Limb (tissue), 2 donors: ENCODE results near the gene TPMT.
A peak's percentile ranks its signal among the peaks of the same experiment; 100 is the strongest.
"Not testable (repeated sequence)": the region's sequence is repeated elsewhere in the genome, so short reads cannot be mapped to it uniquely, and the experiment has no call there.

Experiments
- DNase-seq, 2 donors: peaks; one replicate each; pipeline ENCODE4 v3.0.0-alpha.2; 2016; ENCODE audit errors: extremely low spot score in 2 of 2

The TPMT gene

DNA sequence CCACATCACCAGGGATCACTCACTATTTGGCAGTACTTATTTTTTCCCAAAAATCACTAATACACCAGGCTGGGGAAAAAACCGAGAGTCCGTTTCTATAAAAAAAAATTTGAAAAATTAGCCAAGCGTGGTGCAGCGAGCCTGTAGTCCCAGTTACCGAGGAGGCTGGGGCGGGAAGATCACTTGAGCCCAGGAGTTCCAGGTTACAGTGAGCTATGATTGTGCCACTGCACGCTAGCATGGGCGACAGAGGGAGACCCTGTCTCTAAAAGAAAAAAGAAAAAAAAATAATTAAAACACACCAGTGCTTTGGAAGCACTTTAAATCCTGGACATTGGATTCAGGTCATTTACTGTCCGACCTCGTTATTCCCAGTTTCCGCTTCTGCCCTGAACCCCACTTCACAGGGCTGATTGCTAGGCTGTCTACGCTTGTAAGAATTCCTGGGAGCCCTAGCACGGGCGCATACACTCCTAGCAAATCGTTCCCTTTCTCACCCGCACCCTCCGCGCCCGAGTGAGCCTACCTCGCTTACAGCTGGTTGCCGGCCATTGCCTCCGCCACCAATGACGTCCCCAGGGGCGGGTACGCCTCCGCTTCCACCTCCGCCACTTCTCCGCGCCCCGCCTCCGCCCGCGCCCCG is at the start of gene TPMT:
Gene TPMT (minus strand): TSS at position 571 of the 643 bp plus-strand sequence. CDS start 5,950 bp downstream, outside the sequence.
- no peak for DNase-seq

DNA sequence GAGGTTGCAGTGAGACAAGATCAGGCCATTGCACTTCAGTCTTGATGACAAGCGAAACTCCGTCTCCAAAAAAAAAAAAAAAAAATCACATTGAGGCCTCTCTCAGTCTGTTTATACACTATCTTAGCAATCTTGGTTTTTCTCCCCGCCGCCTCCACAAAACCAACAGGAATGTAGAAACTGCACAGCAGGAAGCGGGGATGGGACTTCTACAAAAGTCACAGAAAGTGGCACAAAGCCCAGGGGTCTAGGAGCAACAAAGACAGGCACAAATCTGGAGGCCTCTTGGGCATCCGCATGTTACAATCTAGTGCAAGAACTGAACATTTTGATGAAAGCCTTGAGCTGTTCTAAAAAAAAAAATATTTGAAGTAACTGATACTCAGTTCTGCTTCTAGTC is 48.9 kb upstream of the TPMT start:
- DNase-seq, result no peak

GRCh38 chr6:18192026-18192425 is 37.1 kb upstream of the TPMT start:
- no peak for DNase-seq

GRCh38 chr6:18189196-18189595 is 34.3 kb upstream of the TPMT start:
- no peak for DNase-seq

DNA sequence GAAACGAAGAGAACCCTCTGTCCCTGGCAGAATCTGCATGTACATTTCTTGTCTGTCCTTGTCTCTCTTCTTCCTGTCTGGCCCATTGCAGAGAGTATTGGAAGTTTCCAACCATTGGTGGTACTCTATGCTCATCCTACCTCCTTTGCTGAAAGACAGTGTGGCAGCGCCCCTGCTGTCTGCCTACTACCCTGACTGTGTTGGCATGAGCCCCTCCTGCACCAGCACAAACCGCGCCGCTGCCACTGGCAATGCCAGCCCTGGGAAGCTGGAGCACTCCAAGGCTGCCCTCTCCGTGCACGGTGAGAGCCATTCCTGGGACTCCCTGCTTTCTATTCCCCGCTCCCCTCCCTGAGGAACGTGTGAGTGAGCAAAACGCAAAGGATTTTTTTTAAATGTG is 32.8 kb upstream of the TPMT start:
- no peak for DNase-seq

DNA sequence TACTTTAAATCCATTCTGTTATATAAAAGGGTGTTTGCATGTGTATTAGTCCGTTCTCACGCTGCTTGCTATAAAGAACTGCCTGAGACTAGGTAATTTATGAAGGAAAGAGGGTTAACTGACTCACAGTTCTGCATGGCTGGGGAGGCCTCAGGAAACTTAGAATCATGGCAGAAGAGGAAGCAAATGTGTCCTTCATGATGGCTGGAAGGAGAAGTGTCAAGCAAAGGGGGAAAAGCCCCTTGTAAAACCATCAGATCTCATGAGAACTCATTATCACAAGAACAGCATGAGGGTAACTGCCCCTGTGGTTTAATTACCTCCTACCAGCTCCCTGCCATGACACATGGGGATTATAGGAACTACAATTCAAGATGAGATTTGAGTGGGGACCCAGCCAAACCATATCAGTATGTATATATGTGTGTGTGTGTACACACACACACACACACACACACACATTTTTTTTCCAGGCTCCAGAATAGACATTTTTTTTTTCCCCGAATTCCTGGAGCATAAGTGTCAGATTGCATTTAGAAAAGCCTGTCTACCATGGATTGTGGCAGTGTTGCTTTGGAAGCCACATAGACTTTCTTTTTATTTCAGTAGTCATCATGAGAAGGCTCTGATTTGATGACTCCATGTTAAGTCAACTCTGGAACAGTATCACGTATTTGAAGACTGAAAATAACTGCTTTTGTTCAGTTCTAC is 31.8 kb upstream of the TPMT start:
- no peak for DNase-seq

GRCh38 chr6:18186033-18186432 is 31.2 kb upstream of the TPMT start:
- DNase-seq, result no peak

- DNase-seq, result no peak
Measured at GRCh38 chr6:18185624-18186023, 30.7 kb upstream of the TPMT start.

- DNase-seq, result peak in 1 of 2 donors; percentile 27
Measured at GRCh38 chr6:18183766-18184165, 28.9 kb upstream of the TPMT start.

DNA sequence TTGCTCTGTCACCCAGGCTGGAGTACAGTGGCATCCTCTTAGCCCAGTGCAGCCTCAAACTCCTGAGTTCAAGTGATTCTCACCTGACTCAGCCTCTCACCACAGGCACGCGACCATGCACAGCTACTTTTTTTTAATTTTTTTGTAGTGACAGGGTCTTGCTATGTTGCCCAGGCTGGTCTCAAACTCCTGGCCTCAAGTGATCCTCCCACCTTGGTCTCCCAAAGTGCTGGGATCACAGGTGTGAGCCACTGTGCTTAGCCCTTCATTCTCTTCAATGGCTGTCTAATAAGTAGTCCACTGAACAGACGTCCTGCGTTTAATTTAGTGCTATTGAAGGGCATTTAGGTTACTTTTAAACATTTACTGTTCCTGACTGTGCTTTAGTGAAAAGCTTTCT is 27.7 kb upstream of the TPMT start:
- no peak for DNase-seq

GRCh38 chr6:18179770-18180356 is 25.0 kb upstream of the TPMT start:
- DNase-seq, result no peak

GRCh38 chr6:18178960-18179615 is 24.2 kb upstream of the TPMT start:
- no peak for DNase-seq

- DNase-seq, result no peak
Measured at GRCh38 chr6:18177286-18177965, 22.5 kb upstream of the TPMT start.

DNA sequence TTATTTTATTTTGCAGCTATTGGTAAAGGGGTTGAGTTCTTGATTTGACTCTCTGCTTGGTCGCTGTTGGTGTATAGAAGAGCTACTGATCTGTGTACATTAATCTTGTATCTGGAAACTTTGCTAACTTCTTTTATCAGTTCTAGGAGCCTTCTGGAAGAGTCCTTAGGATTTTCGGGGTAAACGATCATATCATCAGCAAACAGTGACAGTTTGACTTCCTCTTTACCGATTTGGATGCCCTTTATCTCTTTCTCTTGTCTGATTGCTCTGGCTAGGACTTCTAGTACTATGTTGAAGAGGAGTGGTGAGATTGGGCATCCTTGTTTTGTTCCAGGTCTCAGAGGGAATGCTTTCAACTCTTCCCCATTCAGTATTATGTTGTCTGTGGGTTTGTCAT is 21.3 kb upstream of the TPMT start:
- not testable (repeated sequence) for DNase-seq

- no peak for DNase-seq
Measured at GRCh38 chr6:18171871-18172270, 17.0 kb upstream of the TPMT start.

DNA sequence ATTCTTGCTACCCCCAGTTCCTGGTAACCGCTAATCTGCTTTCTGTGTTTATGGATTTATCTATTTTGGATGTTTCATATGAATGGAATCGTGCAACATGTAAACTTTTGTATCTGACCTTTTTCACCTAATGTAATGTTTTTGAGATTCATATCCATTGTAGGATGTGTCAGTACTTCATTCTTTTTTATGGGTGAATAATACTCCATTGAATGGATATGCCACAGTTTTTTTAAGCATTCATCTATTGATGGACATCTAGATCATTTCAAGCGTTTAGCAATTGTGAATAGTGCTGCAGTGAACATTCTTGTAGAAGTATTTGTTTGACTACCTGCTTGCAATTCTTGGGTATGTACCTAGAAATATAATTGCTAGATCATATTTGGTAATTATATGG is 13.4 kb upstream of the TPMT start:
- no peak for DNase-seq

DNA sequence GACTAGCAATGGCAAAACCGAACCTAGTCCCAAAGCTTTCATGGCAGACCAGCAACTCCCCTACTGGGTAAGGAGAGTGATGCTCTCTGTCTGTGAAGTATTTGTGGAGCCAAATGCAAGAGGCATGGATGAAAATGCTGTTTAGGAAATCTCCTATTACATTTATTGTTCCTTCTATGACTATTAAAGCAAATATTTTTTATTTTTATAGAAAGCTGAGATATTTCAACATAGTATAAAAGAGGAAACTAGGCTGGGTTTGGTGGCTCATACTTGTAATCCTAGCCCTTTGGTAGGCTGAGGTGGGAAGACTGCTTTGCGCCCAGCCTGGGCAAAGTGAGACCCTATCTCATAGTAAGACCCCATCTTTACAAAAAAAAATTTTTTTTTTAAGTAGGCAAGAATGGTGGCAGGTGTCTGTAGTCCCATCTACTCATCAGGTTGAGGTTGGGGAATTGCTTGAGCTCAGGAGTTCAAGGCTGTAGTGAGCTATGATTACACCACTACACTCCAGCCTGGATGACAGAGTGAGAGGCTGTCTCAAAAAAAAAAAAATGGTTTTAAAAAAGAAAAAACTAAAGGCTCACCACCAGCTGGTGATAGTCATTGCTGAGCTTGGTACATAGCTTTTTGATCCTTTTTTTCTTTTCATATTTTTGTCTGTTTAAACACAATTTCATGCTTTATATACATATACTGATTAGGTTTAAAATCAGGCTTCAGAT is 11.6 kb upstream of the TPMT start:
- no peak for DNase-seq

DNA sequence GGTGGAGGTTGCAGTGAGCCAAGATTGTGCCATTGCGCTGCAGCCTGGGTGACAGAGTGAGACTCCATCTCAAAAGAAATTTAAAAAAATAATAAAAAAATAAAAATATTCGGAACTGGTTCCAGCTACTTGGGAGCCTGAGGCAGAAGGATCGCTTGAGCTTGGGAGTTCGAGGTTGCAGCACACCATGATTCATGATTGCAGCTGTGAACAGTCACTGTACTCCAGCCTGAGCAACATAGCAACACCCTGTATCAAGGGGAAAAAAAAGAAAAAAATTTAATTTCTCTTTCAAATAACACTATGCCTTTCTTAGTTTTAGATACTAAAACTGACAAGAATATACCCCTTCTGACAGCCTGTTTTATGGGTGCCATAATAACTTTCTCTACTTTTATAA is 10.9 kb upstream of the TPMT start:
- DNase-seq, result no peak

GRCh38 chr6:18162401-18162800 is 7.5 kb upstream of the TPMT start:
- DNase-seq, result no peak

DNA sequence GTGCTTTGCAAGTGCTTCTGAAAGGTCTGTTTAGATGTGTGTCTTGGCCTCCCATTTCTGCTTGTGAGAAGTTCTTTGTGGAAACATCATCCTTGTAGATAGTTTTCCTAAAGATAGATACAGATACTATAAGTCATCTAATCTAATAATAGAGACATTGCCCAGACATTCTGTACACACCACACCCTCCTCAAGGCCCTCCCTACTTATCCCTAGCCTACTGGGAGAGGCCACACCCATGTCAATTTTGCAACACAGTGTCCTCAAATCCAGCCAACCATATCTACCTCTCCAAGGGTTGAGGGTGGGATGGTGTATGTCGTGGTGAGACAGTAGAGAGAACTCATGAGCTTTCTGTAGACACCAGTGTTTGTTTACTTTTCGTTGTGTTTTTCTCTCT is 6.6 kb upstream of the TPMT start:
- DNase-seq, result no peak

DNA sequence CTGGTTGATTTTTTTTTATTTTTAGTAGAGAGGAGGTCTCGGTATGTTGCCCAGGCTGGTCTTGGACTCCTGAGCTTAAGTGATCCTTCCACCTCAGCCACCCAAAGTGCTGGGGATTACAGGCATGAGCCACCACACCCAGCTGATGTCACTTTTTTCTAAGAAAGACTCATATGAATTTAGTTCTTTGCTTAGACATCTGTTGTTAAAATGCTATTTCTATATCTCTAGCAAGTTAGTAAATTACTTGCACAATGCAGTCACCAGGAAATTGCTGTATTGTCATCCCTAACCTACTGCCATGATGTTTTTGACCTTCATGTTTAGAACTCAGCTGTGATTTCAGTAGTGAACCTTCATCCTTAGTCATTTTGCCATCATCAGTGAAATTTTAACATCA is 6.0 kb upstream of the TPMT start:
- DNase-seq, result no peak
